Uterus (tissue), 4 donors: ENCODE results near the gene IGF2R. TPM values are rescaled to one million over a fixed set of nuclear protein-coding genes. Genes with fewer than 3 reads are reported as not detected.
A peak's percentile ranks its signal among the peaks of the same experiment; 100 is the strongest.
"Not testable (repeated sequence)": the region's sequence is repeated elsewhere in the genome, so short reads cannot be mapped to it uniquely, and the experiment has no call there.

Source experiments
- DNase-seq, 2 donors: peaks; one replicate each; pipeline ENCODE4 v3.0.0-alpha.2; 2019 to 2020
- H3K27ac ChIP-seq, 2 donors: fragments of 200-600 bp; sonication (generic); 1 replicate in 1 of 2; 2 replicates in 1 of 2; pipeline ENCODE4 v1.5.1; 2016 to 2018
- H3K27me3 ChIP-seq, 2 donors: fragments of 200-600 bp; sonication (generic); one replicate each; pipeline ENCODE4 v1.5.1; 2018 to 2019; ENCODE audit warnings: control low read depth in 1 of 2
- H3K36me3 ChIP-seq, 2 donors: fragments of 200-600 bp; sonication (generic); one replicate each; pipeline ENCODE4 v1.5.1; 2019; ENCODE audit warnings: control low read depth in 1 of 2
- H3K4me1 ChIP-seq, 2 donors: fragments of 200-600 bp; sonication (generic); one replicate each; pipeline ENCODE4 v1.5.1; 2018 to 2019; ENCODE audit warnings: control low read depth in 1 of 2
- H3K4me3 ChIP-seq, 2 donors: fragments of 200-600 bp; sonication (generic); 1 replicate in 1 of 2; 2 replicates in 1 of 2; pipeline ENCODE4 v1.5.1; 2018 to 2019; ENCODE audit warnings: mild to moderate bottlenecking in 1 of 2
- H3K9me3 ChIP-seq, 2 donors: fragments of 200-600 bp; sonication (generic); one replicate each; pipeline ENCODE4 v1.5.1; 2019; ENCODE audit warnings: control low read depth in 1 of 2
- CTCF ChIP-seq, 4 experiments: fragments of 200-600 bp in 2 of 4; fragments of 450-650 bp in 2 of 4; sonication (generic) in 2 of 4; IDR thresholded peaks; one replicate each; pipeline ENCODE4 v1.5.1; 2016 to 2019; ENCODE audit warnings: antibody characterized with exemption in 4 of 4, mild to moderate bottlenecking in 2 of 4, moderate library complexity in 1 of 4
- POLR2A ChIP-seq, 2 donors: fragments of 450-650 bp; IDR thresholded peaks; one replicate each; pipeline ENCODE4 v1.6.1; 2016; ENCODE audit warnings: antibody characterized with exemption in 2 of 2, mild to moderate bottlenecking in 1 of 2, moderate library complexity in 1 of 2
- intact Hi-C: fragments of 100-400 bp; cut with DNase I; formaldehyde crosslinking; loops from one replicate; pipeline ENCODE4 v1.15.1; 2023; ENCODE audit warnings: low total_unique reads
- total RNA-seq, 4 donors: library from RNA; depleted of rRNA in 3 of 4; stranded (reverse); fragments of >200 nt in 3 of 4; gene quantifications; one replicate each; pipeline versions ENCODE4 v1.1.0 to v1.2.4, GENCODE V29; 2014 to 2023
- donor health status: DM: yes; HTN: yes; CAD: no.

The IGF2R gene
- total RNA-seq, 4 donors from 2014 or later, result 36.5 to 91.7 (median 61.7) TPM

- intact Hi-C loops, result loop anchor here (5.0 kb wide), 1 partner anchor 368 kb away; no protein-coding TSS in a partner anchor
- no peaks in the 10 kb centered on the region for H3K36me3 ChIP-seq
- no peaks in the 10 kb centered on the region for H3K9me3 ChIP-seq
- no peak for DNase-seq
- H3K27ac ChIP-seq, result peak overlapping the region; percentile 64 to 72
- H3K4me3 ChIP-seq, result no peak overlapping the region
- TF ChIP-seq CTCF (IDR thresholded peaks at IDR 0.05) (no peak), POLR2A (IDR thresholded peaks at IDR 0.05) (no peak)
- H3K27me3 ChIP-seq, result no peaks in the 10 kb centered on the region
- no peaks in the 10 kb centered on the region for H3K4me1 ChIP-seq
Observed at GRCh38 chr6:160088784-160089533, 120.1 kb downstream of the IGF2R start.

- H3K36me3 ChIP-seq, result no peaks in the 10 kb centered on the region
- no peaks in the 10 kb centered on the region for H3K27me3 ChIP-seq
Observed at GRCh38 chr6:160089534-160089897, 120.6 kb downstream of the IGF2R start.

GRCh38 chr6:160090442-160091239 is 121.8 kb downstream of the IGF2R start:
- H3K9me3 ChIP-seq, H3K27ac ChIP-seq, H3K27me3 ChIP-seq, H3K4me3 ChIP-seq, H3K4me1 ChIP-seq, DNase-seq, intact Hi-C loops, H3K36me3 ChIP-seq: not testable (repeated sequence)

More at GRCh38 chr6:160089534-160089897, 120.6 kb downstream of the IGF2R start:
- Histone ChIP-seq H3K27ac (peak overlapping the region; percentile 64 to 72), H3K4me3 (no peak overlapping the region), H3K9me3 (no peaks in the 10 kb centered on the region), H3K4me1 (no peaks in the 10 kb centered on the region)
- intact Hi-C loops, result loop anchor here (5.0 kb wide), 1 partner anchor 368 kb away; no protein-coding TSS in a partner anchor
- no peak for DNase-seq
- TF ChIP-seq POLR2A (IDR thresholded peaks at IDR 0.05) (no peak), CTCF (IDR thresholded peaks at IDR 0.05) (no peak)

GRCh38 chr6:160092176-160092575 is 123.3 kb downstream of the IGF2R start:
- DNase-seq, H3K4me1 ChIP-seq, H3K27ac ChIP-seq, H3K4me3 ChIP-seq, H3K36me3 ChIP-seq, intact Hi-C loops, H3K9me3 ChIP-seq, H3K27me3 ChIP-seq: not testable (repeated sequence)

GRCh38 chr6:160092602-160093001 is 123.7 kb downstream of the IGF2R start:
- no peaks in the 10 kb centered on the region for H3K36me3 ChIP-seq
- no peaks in the 10 kb centered on the region for H3K9me3 ChIP-seq
- no peaks in the 10 kb centered on the region for H3K27me3 ChIP-seq
- H3K27ac ChIP-seq, result no peak overlapping the region
- no peaks in the 10 kb centered on the region for H3K4me1 ChIP-seq
- no peak for TF ChIP-seq POLR2A (IDR thresholded peaks at IDR 0.05)
- no peak for TF ChIP-seq CTCF (IDR thresholded peaks at IDR 0.05)
- no peak overlapping the region for H3K4me3 ChIP-seq
- intact Hi-C loops, result no loop called here
- no peak for DNase-seq

GRCh38 chr6:160093061-160093460 is 124.2 kb downstream of the IGF2R start:
- TF ChIP-seq CTCF (IDR thresholded peaks at IDR 0.05), result no peak
- TF ChIP-seq POLR2A (IDR thresholded peaks at IDR 0.05), result no peak
- no peak for DNase-seq
- intact Hi-C loops, result no loop called here

More at GRCh38 chr6:160093061-160093460, 124.2 kb downstream of the IGF2R start:
- Histone ChIP-seq H3K27ac (no peak overlapping the region), H3K36me3 (no peaks in the 10 kb centered on the region), H3K9me3 (no peaks in the 10 kb centered on the region), H3K4me1 (no peaks in the 10 kb centered on the region), H3K4me3 (no peak overlapping the region), H3K27me3 (no peaks in the 10 kb centered on the region)
